KMS-11 (cell line): ENCODE results near the gene ADD2.
"Not testable (repeated sequence)": the region's sequence is repeated elsewhere in the genome, so short reads cannot be mapped to it uniquely, and the experiment has no call there.

Experiments used
- H2AFZ ChIP-seq: fragments of 200-600 bp; sonication (generic); 2 replicates; pipeline ENCODE4 v1.6.1; 2016; ENCODE audit warnings: antibody characterized with exemption, mixed run types, low read depth
- H3K27ac ChIP-seq: fragments of 200-600 bp; sonication (generic); 2 replicates; pipeline ENCODE4 v1.6.1; 2016; ENCODE audit warnings: mild to moderate bottlenecking, mixed run types
- H3K27me3 ChIP-seq: fragments of 200-600 bp; sonication (generic); 2 replicates; pipeline ENCODE4 v1.6.1; 2017; ENCODE audit warnings: mild to moderate bottlenecking, low read depth, mixed run types, moderate library complexity; ENCODE audit not compliant: insufficient read depth
- H3K36me3 ChIP-seq: fragments of 200-600 bp; sonication (generic); 2 replicates; pipeline ENCODE4 v1.6.1; 2017; ENCODE audit warnings: mild to moderate bottlenecking, mixed run types; ENCODE audit not compliant: insufficient read depth
- H3K4me1 ChIP-seq: fragments of 200-600 bp; sonication (generic); 2 replicates; pipeline ENCODE4 v1.6.1; 2016; ENCODE audit warnings: mild to moderate bottlenecking, low read depth, mixed run types; ENCODE audit not compliant: poor library complexity, severe bottlenecking
- H3K4me2 ChIP-seq: fragments of 200-600 bp; sonication (generic); 2 replicates; pipeline ENCODE4 v1.7.0; 2016; ENCODE audit warnings: mild to moderate bottlenecking, mixed run types
- H3K4me3 ChIP-seq: fragments of 200-600 bp; sonication (generic); IDR thresholded peaks from 2 replicates; pipeline ENCODE4 v1.6.1; 2017; ENCODE audit warnings: low read depth, low read length, mixed read lengths; ENCODE audit not compliant: insufficient read depth
- H3K79me2 ChIP-seq: fragments of 200-600 bp; sonication (generic); 2 replicates; pipeline ENCODE4 v1.6.1; 2016; ENCODE audit warnings: low read depth, mixed run types; ENCODE audit not compliant: insufficient read depth
- H3K9ac ChIP-seq: fragments of 200-600 bp; sonication (generic); 2 replicates; pipeline ENCODE4 v1.6.1; 2016; ENCODE audit warnings: mild to moderate bottlenecking, mixed run types
- H4K20me1 ChIP-seq: fragments of 200-600 bp; sonication (generic); 2 replicates; pipeline ENCODE4 v1.6.1; 2016; ENCODE audit warnings: mild to moderate bottlenecking, mixed run types; ENCODE audit not compliant: insufficient read depth
- CTCF ChIP-seq: fragments of 200-600 bp; sonication (generic); conservative IDR thresholded peaks from 2 replicates; pipeline ENCODE4 v1.6.1; 2017; ENCODE audit warnings: low read depth, mild to moderate bottlenecking, antibody characterized with exemption, low read length, moderate library complexity, mixed read lengths

Gene ADD2

GRCh38 chr2:70657246-70657645, 110.8 kb downstream of the ADD2 start:
- Histone ChIP-seq H3K4me1 (no peaks in the 10 kb centered on the region), H4K20me1 (no peaks in the 10 kb centered on the region), H2AFZ (no peak overlapping the region), H3K4me2 (no peak overlapping the region), H3K27me3 (no peaks in the 10 kb centered on the region), H3K9ac (no peak overlapping the region), H3K27ac (no peak overlapping the region), H3K36me3 (no peaks in the 10 kb centered on the region), H3K79me2 (no peaks in the 10 kb centered on the region), H3K4me3 (no peak overlapping the region)
- no peak for TF ChIP-seq CTCF

- Histone ChIP-seq H2AFZ (no peak overlapping the region), H3K36me3 (no peaks in the 10 kb centered on the region), H4K20me1 (no peaks in the 10 kb centered on the region), H3K4me2 (no peak overlapping the region), H3K27me3 (no peaks in the 10 kb centered on the region), H3K4me1 (no peaks in the 10 kb centered on the region), H3K4me3 (no peak overlapping the region), H3K9ac (no peak overlapping the region), H3K27ac (no peak overlapping the region), H3K79me2 (no peaks in the 10 kb centered on the region)
- no peak for TF ChIP-seq CTCF
Measured at GRCh38 chr2:70656421-70657010, 111.5 kb downstream of the ADD2 start.

- Histone ChIP-seq H4K20me1 (no peaks in the 10 kb centered on the region), H3K27ac (no peak overlapping the region), H3K36me3 (no peaks in the 10 kb centered on the region), H3K79me2 (no peaks in the 10 kb centered on the region), H3K4me2 (no peak overlapping the region), H3K27me3 (no peaks in the 10 kb centered on the region), H3K4me3 (no peak overlapping the region), H3K9ac (no peak overlapping the region), H2AFZ (no peak overlapping the region), H3K4me1 (no peaks in the 10 kb centered on the region)
- TF ChIP-seq CTCF: no peak
Measured at GRCh38 chr2:70655786-70656185, 112.2 kb downstream of the ADD2 start.

- not testable (repeated sequence) for H3K79me2 ChIP-seq, H3K4me3 ChIP-seq, H3K4me1 ChIP-seq, H3K27ac ChIP-seq, H3K36me3 ChIP-seq, H2AFZ ChIP-seq, H3K27me3 ChIP-seq, H3K9ac ChIP-seq, H3K4me2 ChIP-seq, H4K20me1 ChIP-seq
- peak; percentile 59 for TF ChIP-seq CTCF
Measured at GRCh38 chr2:70655211-70655610, 112.8 kb downstream of the ADD2 start.

- TF ChIP-seq CTCF: no peak
Measured at GRCh38 chr2:70651727-70652126, 116.3 kb downstream of the ADD2 start.

More at GRCh38 chr2:70651727-70652126, 116.3 kb downstream of the ADD2 start:
- no peak overlapping the region for H3K9ac ChIP-seq
- H3K27me3 ChIP-seq: no peaks in the 10 kb centered on the region
- no peak overlapping the region for H2AFZ ChIP-seq
- H3K79me2 ChIP-seq: no peaks in the 10 kb centered on the region
- no peak overlapping the region for H3K27ac ChIP-seq
- H3K4me2 ChIP-seq: no peak overlapping the region
- no peak overlapping the region for H3K4me3 ChIP-seq
- no peaks in the 10 kb centered on the region for H4K20me1 ChIP-seq
- H3K4me1 ChIP-seq: no peaks in the 10 kb centered on the region
- no peaks in the 10 kb centered on the region for H3K36me3 ChIP-seq
